Cerebellar nuclear complex (tissue), 1 donor: ENCODE results near the gene PHOSPHO2.
"Not testable (repeated sequence)": the region's sequence is repeated elsewhere in the genome, so short reads cannot be mapped to it uniquely, and the experiment has no call there.

Source experiments
- DNase-seq, 2 experiments: peaks; one replicate each; lab custom pipeline; 2025; lab: John Stamatoyannopoulos, UW

Gene PHOSPHO2

DNA sequence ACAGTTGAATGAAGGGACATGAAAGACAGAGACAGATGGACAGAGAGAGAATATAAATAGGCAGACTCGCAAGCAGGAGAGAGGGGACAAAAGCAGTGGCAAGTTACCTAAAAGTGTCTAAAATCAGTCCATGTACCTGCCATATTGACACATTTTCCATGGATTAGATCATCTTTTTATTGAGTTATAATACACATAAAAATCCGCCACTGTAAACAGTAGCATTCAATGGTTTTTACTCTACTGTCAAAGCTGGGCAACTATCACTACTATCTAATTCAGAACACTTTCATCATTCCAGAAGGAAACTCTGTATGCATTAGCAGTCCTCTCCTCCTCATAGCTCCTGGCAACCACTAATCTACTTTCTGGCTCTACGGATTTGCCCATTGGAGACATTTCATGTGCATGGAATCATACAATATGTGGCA, 10.1 kb upstream of the PHOSPHO2 start:
- no peak for DNase-seq

DNA sequence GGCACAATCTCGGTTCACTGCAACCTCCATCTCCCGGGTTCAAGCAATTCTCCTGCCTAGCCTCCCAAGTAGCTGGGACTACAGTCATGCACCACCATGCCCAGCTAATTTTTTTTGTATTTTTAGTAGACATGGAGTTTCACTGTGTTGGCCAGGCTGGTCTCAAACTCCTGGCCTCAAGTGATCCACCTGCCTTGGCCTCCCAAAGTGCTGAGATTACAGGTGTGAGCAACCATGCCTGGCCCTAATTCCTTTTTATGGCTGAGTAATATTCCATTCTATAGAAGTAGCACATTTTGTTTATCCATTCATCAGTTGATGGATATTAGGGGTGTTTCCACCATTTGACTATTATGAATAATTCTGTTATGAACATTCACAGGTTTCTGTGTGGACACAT, 9.6 kb upstream of the PHOSPHO2 start:
- DNase-seq, result not testable (repeated sequence)

DNA sequence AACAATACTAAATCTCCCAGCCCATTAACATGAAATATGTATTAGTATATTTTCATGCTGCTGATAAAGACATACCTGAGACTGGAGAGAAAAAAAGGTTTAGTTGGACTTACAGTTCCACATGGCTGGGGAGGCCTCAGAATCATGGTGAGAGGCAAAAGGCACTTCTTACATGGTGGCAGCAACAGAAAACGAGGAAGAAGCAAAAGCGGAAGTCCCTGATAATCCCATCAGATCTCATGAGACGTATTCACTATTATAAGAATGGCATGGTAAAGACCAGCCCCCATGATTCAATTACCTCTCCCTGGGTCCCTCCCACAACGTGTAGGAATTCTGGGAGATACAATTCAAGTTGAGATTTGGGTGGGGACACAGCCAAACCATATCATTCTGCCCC, 7.4 kb upstream of the PHOSPHO2 start:
- DNase-seq, result not testable (repeated sequence)

DNA sequence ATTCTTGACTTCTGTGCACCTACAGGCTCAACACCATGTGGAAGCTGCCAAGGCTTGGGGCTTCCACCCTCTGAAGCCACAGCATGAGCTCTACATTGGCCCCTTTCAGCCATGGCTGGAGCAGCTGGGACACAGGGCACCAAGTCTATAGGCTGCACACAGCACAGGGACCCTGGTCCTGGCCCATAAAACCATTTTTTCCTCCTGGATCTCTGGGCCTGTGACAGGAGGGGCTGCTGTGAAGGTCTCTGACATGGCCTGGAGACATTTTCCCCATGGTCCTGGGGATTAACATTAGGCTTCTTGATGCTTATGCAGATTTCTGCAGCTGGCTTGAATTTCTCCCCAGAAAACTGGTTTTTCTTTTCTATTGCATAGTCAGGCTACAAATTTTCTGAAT, 6.3 kb upstream of the PHOSPHO2 start:
- not testable (repeated sequence) for DNase-seq

DNA sequence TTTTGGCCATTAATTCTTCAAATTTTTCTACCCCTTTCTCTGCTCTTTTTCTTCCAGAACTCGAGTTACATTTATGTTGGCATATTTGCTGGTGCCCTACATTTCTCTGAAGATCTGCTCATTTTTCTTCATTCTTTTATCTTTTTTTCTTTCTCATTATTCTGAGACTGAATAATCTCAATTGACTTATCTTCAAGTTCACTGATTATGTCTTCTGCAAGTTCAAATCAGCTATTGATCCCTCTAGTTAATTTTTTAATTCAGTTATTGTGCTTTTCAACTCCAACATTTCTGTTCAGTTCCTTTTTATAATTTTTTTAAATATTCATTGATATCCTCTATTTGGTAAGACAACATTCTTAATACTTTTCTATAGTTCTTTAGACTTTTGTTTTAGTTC, 3.3 kb upstream of the PHOSPHO2 start:
- DNase-seq, result no peak

DNA sequence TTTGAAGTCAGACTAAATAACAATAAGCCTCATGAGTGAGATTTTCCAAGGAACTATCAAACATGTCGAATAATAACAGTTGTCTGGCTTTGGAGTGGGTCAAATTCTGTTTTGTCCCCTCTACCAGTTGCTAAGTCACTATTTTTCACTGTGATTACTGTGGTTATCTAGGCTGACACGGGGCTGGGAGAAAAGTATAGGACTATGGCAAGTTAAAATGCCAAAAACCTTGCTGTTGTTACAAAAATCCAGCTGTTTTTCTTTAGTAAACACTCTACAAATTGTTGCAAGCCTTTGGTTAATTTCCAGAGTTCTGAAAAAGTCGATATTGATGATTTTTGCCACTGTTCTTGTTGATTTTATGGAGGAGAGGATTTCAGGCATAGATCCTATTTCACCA, 1.6 kb upstream of the PHOSPHO2 start:
- DNase-seq, result no peak

DNA sequence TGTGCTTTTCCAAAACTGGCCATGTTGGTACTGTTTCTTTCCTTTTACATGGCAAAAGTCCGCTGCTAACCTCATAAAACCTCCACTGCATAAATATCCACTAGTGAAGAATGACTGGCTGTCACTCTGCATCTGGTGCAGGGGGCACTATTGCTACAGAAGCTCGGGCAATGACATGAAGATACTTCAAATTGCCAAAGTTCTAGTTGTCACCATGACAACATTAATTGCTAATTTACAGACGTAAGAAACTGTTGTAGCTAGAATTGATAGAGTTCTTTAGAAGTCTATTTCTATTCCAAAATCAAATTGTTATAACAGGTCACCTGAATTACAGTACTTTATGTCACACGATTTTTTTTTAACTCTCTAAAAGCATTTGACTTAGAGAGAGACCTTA, 909 bp upstream of the PHOSPHO2 start:
- no peak for DNase-seq

DNA sequence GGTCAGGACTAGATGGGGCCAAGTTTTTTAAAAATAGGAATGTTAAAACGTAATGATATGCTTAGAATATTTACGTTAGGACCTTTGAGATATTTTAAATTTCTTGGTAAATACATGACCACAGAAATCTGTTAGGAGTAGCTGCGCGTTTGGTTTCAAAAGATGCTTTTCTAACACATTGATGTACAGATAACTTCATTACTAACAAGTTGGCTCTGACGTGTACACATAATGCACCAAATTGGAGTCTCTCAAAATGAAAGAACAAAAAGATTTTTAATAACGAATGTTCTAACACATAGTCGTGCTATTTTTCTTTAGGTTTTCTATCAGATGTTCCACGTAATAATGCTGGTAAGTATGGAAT, 608 bp downstream of the PHOSPHO2 start:
- no peak for DNase-seq

DNA sequence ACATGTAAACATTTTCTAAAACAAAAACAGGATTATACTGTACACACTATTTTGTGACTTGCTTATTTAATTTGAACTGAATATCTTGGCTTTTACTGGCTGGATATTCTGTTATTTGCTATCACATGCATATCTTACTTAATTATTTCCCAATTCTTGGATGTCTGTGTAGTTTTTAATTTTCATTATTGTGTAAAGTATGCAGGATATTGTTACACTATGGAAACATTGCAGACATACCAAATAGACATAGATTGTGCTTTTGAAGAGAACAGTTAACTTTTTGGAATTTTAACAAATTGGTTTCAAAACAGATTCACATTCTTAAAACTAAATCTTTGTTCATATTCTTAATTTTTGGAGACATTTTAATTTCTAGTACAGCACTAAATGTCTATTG, 2.1 kb downstream of the PHOSPHO2 start:
- no peak for DNase-seq

DNA sequence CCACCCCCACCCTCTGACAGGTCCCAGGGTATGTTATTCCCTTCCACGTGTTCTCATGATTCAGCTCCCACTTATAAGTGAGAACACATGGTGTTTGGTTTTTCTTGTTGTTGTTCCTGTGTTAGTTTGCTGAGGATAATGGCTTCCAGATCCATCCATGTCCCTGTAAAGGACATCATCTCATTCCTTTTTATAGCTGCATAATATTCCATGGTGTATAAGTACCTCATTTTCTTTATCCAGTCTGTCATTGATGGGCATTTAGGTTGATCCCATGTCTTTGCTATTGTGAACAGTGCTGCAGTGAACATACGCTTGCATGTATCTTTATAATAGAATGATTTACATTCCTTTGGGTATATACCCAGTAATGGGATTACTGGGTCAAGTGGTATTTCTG, 4.9 kb downstream of the PHOSPHO2 start:
- DNase-seq, result not testable (repeated sequence)

DNA sequence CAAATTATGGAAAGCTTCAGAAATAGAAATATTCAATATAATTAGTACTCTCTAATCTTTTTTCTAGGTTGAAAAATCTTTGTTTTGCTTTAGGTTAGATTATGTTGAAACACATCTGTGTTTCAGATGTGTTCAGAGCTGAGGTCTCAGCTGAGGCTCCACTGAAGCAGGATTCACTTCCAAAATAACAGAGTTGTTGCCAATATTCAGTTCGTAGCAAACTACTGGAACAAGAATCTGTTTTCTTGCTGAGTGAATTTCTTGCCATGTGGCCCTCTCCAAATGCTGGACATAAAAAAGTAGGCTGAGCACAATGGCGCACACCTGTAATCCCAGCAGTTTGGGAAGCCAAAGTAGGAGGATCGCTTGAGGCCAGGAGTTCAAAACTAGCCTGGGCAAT, 8.7 kb downstream of the PHOSPHO2 start:
- DNase-seq, result no peak

DNA sequence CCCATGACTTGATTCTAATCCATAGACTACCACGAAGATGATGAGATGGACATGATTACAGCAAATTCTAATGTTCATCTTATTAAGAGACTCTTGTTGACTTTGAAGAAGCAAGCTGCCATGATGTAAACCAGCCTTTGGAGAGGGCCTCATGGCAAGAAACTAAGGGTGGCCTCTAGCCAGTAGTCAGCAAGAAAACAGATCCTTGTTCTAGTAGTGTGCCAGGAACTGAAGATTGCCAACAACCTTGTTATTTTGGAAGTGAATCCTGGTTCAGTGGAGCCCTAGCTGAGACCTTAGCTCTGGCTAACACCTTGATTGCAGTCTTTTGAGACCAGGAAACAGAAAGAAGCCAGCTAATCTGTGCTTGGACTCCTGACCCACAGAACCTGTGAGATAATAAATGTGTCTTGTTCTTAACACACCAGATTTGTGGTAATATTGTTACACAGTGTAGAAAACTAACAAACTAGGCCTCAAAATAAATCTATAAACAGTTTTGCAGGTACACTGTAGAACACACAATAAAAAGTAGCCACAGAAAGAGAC, 10.0 kb downstream of the PHOSPHO2 start:
- DNase-seq, result no peak

DNA sequence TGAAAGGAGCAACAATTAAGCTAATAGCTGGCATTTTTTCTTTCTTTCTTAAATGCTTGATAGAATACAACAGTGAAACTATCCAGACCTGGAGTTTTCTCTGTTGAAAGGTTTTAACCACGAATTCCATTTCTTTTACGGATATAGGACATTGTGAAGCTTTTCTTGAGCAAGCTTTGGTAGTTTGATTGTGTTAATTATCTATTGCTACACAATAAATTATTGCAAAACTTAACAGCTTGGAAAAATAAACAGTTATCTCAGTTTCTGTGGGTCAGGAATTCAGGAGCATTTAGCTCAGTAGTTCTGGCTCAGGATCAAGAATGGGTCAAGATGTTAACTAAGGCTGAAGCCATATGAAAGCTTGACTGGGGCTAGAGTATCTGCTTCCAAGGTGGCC, 11.7 kb downstream of the PHOSPHO2 start:
- DNase-seq, result no peak

DNA sequence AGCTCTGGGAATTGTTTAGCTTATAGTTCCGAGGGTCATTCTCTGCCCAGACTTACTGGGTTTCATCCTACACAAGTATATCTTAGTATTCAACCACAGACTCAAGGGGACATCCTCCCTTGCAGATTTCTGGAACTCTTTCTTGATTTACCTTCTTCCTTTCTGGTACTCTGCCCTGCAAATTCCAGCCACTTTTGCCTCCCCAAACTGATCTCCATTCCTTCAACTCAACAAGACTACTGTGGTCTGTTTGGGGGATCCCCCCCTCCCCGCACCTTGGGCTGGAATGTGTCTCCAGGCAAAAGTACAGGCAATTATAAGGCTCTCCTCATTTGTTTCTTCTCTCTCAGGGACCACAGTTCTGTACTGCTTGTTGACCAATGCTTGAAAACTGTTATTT, 13.4 kb downstream of the PHOSPHO2 start:
- DNase-seq, result no peak

DNA sequence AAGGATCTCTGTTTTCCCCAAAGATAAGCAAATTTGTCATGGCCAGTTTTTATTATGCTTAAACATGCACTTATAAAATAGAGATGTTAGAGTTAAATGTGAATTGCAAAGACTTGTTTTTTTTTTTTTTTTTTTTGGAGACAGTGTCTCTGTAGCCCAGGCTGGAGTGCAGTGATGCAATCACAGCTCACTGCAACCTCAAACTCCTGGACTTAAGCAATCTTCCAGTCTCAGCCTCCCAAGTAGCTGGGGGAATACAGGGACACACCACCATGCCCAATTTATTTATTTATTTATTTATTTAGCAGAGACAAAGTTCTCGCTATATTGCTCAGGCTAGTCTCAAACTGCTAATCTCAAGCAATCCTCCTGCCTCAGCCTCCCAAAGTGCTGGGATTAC, 15.1 kb downstream of the PHOSPHO2 start:
- DNase-seq, result no peak

DNA sequence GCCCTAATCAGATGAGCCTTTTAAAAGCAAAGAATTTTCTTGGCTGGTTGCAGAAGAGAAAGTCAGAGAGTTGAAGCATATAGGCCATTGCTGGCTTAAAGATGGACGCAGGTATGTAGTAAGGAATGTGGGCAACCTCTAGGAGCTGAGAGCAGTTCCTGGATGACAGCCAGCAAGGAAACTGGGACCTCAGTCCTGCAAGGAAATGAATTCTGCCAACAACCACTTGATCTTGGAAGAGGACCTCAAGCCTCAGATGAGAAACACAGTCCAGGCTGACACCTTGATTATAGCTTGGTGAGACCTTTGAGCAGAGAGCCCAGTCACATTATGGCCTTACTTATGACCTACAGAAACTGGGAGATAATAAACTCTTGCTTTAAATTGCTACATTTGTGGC, 15.7 kb downstream of the PHOSPHO2 start:
- DNase-seq, result no peak

DNA sequence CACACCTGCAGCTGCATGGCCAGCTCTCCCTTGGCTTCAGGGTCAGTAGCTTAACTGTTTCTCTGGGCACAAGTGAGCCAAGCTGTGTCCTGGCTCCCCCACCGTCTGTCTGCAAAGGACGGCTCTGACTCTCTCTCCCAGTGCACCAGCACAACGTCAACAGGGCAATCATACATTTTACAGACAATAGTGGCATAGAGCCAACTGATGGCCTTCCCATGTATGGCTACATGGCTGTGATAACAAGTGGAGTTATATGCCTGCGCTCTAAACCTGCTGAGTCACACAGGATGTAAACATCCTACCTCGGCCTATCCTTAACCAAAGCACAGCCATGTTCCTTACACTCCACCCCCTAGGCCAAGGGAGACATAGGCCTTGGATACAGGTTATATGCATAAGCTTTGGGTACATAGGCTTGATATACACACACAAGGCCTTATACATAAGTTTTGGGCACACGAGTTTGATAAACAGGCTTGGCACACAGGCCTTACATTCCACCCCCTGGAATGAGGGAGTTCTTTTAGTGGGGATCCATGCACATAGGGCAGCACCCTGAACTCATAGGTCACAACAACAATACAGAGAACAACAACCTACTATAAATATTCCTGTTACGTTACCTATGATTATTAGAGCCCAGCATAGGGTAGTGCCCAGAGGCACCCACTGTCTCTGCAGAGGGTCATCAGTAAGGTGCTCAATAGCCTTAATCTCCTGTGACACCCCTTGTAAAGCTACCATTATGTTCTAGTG, 17.7 kb downstream of the PHOSPHO2 start:
- DNase-seq, result no peak

DNA sequence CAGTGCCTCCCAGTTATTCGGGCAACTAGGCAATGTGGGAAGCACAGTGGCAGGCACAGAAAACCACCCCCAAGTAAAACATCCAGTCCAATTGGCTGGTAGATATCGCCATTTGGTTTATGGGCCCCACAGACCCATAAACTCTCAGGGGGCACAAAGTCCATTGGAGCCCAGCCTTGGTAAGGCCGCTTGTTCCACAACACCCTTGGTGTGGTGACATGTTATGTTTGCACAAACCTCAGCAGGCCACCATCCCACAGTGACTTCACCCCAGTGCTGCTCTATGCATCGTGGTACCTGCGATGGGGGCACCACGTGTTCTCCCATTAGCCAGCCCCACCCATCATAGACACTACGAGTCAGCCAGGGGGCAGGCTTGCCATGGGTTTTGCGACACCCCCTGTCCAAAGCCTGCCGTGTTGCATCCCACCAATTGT, 18.5 kb downstream of the PHOSPHO2 start:
- DNase-seq, result no peak

DNA sequence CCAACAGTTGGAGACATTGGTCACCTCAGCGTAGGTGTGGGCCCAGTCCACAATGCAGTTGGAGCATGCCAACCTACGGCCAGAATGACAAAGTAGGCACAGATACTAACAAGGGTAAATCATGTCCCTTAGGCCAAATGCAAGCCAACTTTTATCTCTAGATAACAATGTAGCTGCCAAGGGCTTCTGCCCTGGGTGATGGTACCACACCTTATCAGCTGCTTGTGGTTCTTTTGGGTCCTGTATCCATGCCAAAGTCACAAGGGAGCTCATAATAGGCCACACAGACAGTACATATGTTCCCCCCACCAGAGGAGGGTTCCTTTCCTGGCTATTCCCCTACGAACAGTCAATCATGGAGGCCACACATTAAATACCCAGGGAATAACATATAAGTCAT, 19.1 kb downstream of the PHOSPHO2 start:
- no peak for DNase-seq

DNA sequence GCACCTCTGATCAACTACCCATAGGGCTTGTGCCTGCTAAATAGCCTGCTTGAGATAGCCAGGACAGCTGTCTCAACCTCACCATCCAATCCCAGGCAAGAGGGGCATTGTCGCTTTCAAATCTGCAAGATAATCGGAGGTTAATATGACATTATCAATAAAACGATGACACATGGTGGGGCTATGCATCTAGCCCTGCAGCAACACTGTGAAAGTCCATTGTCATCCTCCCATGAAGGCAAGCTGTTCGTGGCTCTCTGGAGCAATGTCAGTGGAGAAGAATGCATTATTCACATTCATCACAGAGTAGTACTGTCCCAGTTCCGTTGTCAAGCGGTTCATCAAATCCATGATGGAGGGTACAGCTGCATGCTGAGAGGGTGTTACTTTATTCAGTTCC, 20.4 kb downstream of the PHOSPHO2 start:
- no peak for DNase-seq

DNA sequence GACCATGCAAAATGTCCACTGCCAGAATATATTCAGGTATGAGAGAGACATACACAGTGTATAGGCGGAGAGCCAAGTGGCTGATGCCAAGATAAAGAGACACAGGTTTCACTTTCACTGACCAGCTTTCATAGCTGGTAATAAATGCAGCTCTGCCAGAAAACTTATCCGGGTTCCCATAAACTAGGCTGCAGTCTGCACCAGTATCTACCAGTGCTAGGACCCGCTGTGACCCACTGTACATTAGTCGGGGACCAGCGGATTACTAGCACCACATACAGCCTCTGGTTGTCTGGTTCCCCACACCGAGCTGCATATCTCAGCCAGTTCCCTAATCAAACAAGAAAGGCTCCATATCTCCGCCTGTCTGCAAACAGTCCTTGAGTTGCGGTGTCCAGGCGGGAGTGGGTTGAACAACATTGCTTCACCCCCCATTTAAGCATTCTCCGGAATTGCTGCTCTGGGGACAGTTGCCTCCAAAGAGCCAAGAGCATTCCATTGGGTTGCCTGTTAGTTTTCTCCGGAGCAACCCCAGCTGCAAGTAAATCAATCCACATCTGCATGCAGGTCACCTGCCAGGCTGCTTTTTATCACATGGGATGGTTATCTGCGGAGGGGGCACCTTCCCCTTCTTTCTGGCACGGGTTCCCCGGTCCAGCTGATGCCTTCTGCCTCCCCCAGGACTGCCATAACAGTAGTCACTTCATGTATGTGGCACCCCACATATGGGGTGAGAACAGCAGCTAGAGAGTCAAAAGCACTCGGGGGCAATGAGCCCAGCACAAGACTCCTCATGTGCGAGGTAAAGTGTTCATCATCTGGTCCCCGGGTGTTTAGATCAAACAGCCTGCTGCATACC, 21.3 kb downstream of the PHOSPHO2 start:
- DNase-seq, result no peak

DNA sequence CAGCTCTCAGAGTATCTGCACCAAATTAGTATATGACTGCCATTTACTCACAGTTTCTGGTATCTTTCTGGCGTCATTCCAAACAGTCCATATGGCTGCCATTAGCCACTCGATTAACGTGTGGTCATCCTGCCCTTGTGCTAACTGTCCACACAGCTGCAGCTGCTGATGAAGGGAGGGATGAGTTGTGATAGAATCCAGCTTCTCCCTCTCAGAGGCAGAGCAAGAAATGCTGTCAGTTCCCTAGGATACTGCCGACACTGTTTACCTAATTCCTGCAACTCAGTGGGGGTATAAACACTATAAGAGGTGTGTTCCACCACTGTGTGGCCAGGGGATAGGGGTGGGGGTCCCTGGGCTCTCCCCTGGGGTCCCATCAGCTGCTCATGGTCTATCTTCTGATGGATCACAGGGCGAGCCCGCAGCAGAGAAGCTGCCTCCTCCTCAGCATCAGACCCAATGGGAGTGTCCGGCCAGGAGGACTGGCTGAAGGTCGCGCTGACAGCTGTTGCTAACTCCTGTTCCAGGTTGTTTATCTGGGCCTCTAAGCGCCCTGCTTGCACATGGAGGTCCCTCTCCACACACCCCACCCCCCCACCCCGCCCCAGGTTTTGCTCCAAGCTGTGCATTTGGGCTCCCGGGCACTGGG, 22.1 kb downstream of the PHOSPHO2 start:
- DNase-seq, result no peak
